OCI-LY7 (cell line): ENCODE measurements around the gene ITIH3.

Source experiments
- CTCF ChIP-seq: fragments of 200-600 bp; sonication (generic); conservative IDR thresholded peaks from 2 replicates; pipeline ENCODE4 v1.5.1; 2014; ENCODE audit warnings: mild to moderate bottlenecking, antibody characterized with exemption, low read length, moderate library complexity, mixed read lengths
- EZH2phosphoT487 ChIP-seq: fragments of 200-600 bp; sonication (generic); IDR thresholded peaks from 2 replicates; pipeline ENCODE4 v1.6.1; 2018; ENCODE audit warnings: low read depth, borderline replicate concordance, mild to moderate bottlenecking, mixed run types, antibody characterized with exemption, low read length, moderate library complexity, mixed read lengths

GRCh38 chr3:52809662-52810377 is 15.2 kb downstream of the ITIH3 start:
- TF ChIP-seq CTCF (no peak), EZH2phosphoT487 (no peak)
